Testis (tissue), 3 donors: ENCODE data around the gene FGF3. TPM values are rescaled to one million over a fixed set of nuclear protein-coding genes. Genes with fewer than 3 reads are reported as not detected.
A peak's percentile ranks its signal among the peaks of the same experiment; 100 is the strongest.

Source experiments
- DNase-seq: peaks from one replicate; pipeline ENCODE4 v3.0.0-alpha.2; 2019
- H3K27ac ChIP-seq, 2 donors: fragments of 200-600 bp; sonication (generic); one replicate each; pipeline ENCODE4 v1.5.1; 2019
- H3K27me3 ChIP-seq: fragments of 200-600 bp; sonication (generic); one replicate; pipeline ENCODE4 v1.5.1; 2019
- H3K36me3 ChIP-seq: fragments of 200-600 bp; sonication (generic); one replicate; pipeline ENCODE4 v1.5.1; 2017; ENCODE audit warnings: low read depth; ENCODE audit errors: missing control alignments
- H3K4me1 ChIP-seq: fragments of 200-600 bp; sonication (generic); one replicate; pipeline ENCODE4 v1.5.1; 2019
- H3K4me3 ChIP-seq, 2 donors: fragments of 200-600 bp; sonication (generic); one replicate each; pipeline ENCODE4 v1.5.1; 2017 to 2019
- H3K9me3 ChIP-seq: fragments of 200-600 bp; sonication (generic); one replicate; pipeline ENCODE4 v1.5.1; 2017
- POLR2A ChIP-seq: fragments of 450-650 bp; IDR thresholded peaks from one replicate; pipeline ENCODE4 v1.6.1; 2017; ENCODE audit warnings: antibody characterized with exemption, mild to moderate bottlenecking, moderate library complexity
- WGBS, 2 donors: methylation state at CpG; one replicate each; pipeline ENCODE4 v1.1.5; 2018; 5-methylcytosine and 5-hydroxymethylcytosine counted together
- intact Hi-C: fragments of 100-400 bp; cut with DNase I; formaldehyde crosslinking; loops from one replicate; pipeline ENCODE4 v1.15.1; 2023; ENCODE audit warnings: low total_unique reads
- polyA plus RNA-seq: library from polyadenylated mRNA; stranded (reverse); fragments of 350-450 nt; fragmentation: Illumina TruSeq; extraction: RNeasy Lipid Tissue Mini Kit (QIAGEN cat#74804); gene quantifications from one replicate; pipeline ENCODE4 v1.2.3, GENCODE V29; 2014; ENCODE audit warnings: low read depth, low replicate concordance; ENCODE audit not compliant: insufficient read depth
- total RNA-seq, 2 donors: library from RNA; depleted of rRNA; stranded (reverse); fragments of >200 nt; gene quantifications; one replicate each; pipeline ENCODE4 v1.2.3, GENCODE V29; 2016
- TF ChIP-seq, protein P1 (sequence below), 3 experiments: fragments of 450-650 bp in 2 of 3; fragments of 200-600 bp in 1 of 3; sonication (generic) in 1 of 3; IDR thresholded peaks; one replicate each; pipeline ENCODE4 v1.5.1; 2016 to 2019; ENCODE audit warnings: antibody characterized with exemption in 3 of 3, mild to moderate bottlenecking in 2 of 3, moderate library complexity in 1 of 3

The FGF3 gene
- total and polyA plus RNA-seq, 3 donors from 2014 or later: 0.50 TPM; not detected in 2

GRCh38 chr11:69796063-69796462, 23.2 kb downstream of the FGF3 start:
- Histone ChIP-seq H3K9me3 (no peaks in the 10 kb centered on the region), H3K27ac (no peak overlapping the region), H3K4me1 (no peaks in the 10 kb centered on the region), H3K36me3 (no peaks in the 10 kb centered on the region), H3K27me3 (no peaks in the 10 kb centered on the region), H3K4me3 (no peak overlapping the region)
- 85 to 90% methylated on average over 3 to 9 of the region's 9 CpGs for WGBS, 2 donors
- no peak for DNase-seq
- TF ChIP-seq, protein P1, sequence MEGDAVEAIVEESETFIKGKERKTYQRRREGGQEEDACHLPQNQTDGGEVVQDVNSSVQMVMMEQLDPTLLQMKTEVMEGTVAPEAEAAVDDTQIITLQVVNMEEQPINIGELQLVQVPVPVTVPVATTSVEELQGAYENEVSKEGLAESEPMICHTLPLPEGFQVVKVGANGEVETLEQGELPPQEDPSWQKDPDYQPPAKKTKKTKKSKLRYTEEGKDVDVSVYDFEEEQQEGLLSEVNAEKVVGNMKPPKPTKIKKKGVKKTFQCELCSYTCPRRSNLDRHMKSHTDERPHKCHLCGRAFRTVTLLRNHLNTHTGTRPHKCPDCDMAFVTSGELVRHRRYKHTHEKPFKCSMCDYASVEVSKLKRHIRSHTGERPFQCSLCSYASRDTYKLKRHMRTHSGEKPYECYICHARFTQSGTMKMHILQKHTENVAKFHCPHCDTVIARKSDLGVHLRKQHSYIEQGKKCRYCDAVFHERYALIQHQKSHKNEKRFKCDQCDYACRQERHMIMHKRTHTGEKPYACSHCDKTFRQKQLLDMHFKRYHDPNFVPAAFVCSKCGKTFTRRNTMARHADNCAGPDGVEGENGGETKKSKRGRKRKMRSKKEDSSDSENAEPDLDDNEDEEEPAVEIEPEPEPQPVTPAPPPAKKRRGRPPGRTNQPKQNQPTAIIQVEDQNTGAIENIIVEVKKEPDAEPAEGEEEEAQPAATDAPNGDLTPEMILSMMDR (IDR thresholded peaks at IDR 0.05): no peak
- TF ChIP-seq POLR2A: no peak
- intact Hi-C loops: no loop called here

DNA sequence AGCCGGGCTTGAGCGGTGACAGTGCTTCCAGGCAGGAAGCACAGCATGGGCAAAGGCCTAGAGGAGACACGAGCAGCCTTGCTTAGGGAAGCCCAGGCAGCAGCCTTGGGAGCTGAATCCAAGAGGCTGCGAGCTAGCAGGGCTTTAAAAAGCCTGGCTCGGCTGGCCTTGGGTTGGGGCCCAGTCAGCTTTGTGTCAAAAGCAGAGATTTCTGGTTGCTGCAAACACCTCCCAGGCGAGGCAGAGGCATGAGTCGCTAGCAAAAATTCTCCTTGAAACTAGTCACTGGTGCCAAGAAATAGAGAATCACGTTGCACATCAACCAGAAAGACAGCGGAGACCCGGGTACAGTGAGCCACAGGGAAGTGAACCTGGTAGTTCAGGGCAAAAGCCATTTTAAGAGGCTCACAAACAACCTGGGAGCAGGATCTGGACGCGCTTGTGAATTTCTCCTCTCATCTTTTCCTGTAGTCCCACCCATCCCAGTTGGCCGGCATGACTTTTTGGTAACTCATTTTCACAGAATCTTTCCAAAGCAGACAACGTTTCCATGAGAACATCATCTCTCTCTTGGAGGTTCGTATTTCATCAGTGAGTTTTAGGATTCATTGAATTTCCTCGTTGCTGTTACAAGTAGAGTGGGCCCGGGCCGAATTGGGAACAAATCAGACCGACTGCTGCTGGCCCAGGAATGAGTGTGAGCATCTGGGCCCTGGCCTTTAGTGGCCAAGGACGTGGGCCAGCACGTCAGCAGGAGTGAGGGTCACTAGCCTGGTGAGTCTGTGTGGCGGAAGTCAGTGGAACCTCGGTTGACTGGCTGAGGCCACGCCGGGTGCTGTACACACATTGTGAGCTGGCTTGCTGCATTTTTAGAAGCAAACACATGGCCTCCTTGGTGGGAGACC, 27.7 kb downstream of the FGF3 start:
- H3K36me3 ChIP-seq: no peaks in the 10 kb centered on the region
- 57 to 63% methylated on average over 18 to 25 of the region's 25 CpGs for WGBS, 2 donors
- DNase-seq: peak; percentile 29

GRCh38 chr11:69788956-69789355, 30.3 kb downstream of the FGF3 start:
- DNase-seq: no peak
- H3K27ac ChIP-seq: no peak overlapping the region

More for the DNA sequence above, 27.7 kb downstream of the FGF3 start:
- Histone ChIP-seq H3K9me3 (no peaks in the 10 kb centered on the region), H3K4me3 (no peak overlapping the region), H3K27me3 (no peaks in the 10 kb centered on the region), H3K27ac (no peak overlapping the region), H3K4me1 (no peaks in the 10 kb centered on the region)
- TF ChIP-seq, protein P1 (IDR thresholded peaks at IDR 0.05): no peak
- TF ChIP-seq POLR2A: no peak
- intact Hi-C loops: no loop called here

GRCh38 chr11:69787906-69788305, 31.3 kb downstream of the FGF3 start:
- Histone ChIP-seq H3K36me3 (no peaks in the 10 kb centered on the region), H3K27me3 (no peaks in the 10 kb centered on the region), H3K27ac (no peak overlapping the region), H3K4me1 (no peaks in the 10 kb centered on the region), H3K4me3 (no peak overlapping the region), H3K9me3 (no peaks in the 10 kb centered on the region)
- 84 to 91% methylated on average over 7 to 10 of the region's 10 CpGs for WGBS, 2 donors
- no peak for DNase-seq
- intact Hi-C loops: no loop called here
- TF ChIP-seq POLR2A: no peak
- TF ChIP-seq, protein P1 (IDR thresholded peaks at IDR 0.05): no peak

More at GRCh38 chr11:69788956-69789355, 30.3 kb downstream of the FGF3 start:
- no peak for TF ChIP-seq POLR2A
- TF ChIP-seq, protein P1 (IDR thresholded peaks at IDR 0.05): no peak
- 88 to 93% methylated on average over 9 to 11 of the region's 11 CpGs for WGBS, 2 donors
- Histone ChIP-seq H3K4me1 (no peaks in the 10 kb centered on the region), H3K9me3 (no peaks in the 10 kb centered on the region), H3K36me3 (no peaks in the 10 kb centered on the region), H3K4me3 (no peak overlapping the region), H3K27me3 (no peaks in the 10 kb centered on the region)
- intact Hi-C loops: no loop called here
